GM12873 (cell line): ENCODE measurements around the gene ARHGAP8.

Experiments used
- TF ChIP-seq, protein P1 (sequence below): IDR thresholded peaks from 2 replicates; pipeline ENCODE4 v1.5.1; 2012; ENCODE audit warnings: low read depth, mild to moderate bottlenecking, moderate library complexity, low read length, control low read depth; ENCODE audit not compliant: insufficient read depth; ENCODE audit errors: missing control alignments

ARHGAP8 gene

DNA sequence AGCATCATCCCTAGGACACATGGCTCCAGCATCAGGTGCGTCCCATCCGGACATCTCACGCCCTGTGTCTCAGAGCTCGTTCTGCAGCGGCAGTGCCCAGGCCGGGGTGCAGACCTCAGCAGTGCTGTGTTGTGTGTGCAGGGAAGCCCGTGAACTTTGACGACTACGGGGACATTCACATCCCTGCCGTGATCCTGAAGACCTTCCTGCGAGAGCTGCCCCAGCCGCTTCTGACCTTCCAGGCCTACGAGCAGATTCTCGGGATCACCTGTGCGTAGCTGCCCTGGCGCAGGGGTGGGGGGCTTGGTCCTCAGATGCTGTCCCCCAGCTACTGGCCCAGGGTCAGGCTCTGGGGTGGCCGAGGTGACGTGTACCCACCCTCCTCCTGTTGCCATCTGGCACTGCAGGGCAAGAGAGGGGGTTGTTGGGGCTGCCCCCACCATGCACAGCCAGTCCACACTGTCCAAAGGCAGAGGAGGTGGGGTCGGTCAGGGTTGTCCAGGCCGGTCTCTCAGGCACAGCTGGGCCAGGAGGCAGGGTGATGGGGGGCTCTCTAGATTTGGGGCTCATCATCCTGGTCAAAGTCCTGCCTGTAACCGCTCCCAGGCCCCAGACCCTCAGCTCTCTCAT lies 96.5 kb downstream of the ARHGAP8 start:
- TF ChIP-seq, protein P1, sequence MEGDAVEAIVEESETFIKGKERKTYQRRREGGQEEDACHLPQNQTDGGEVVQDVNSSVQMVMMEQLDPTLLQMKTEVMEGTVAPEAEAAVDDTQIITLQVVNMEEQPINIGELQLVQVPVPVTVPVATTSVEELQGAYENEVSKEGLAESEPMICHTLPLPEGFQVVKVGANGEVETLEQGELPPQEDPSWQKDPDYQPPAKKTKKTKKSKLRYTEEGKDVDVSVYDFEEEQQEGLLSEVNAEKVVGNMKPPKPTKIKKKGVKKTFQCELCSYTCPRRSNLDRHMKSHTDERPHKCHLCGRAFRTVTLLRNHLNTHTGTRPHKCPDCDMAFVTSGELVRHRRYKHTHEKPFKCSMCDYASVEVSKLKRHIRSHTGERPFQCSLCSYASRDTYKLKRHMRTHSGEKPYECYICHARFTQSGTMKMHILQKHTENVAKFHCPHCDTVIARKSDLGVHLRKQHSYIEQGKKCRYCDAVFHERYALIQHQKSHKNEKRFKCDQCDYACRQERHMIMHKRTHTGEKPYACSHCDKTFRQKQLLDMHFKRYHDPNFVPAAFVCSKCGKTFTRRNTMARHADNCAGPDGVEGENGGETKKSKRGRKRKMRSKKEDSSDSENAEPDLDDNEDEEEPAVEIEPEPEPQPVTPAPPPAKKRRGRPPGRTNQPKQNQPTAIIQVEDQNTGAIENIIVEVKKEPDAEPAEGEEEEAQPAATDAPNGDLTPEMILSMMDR, result no peak

DNA sequence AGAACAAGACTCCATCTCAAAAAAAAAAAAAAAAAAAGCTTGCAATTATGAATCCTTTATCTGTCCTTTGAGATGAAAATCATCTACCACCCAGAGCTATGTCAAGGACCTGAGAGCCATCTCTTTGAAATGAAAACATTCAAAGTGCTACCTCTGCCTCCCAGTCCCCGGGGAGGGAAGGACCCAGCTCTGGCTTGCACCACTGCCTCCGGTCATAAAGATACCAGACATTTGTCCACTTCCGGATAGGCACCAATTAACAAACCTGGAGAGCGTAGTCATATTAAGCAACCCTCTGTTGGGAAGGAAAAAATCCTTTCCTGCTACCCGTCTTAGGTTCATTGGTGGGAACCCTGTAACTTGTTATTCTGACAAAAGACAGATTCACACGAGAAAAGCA lies 98.6 kb downstream of the ARHGAP8 start:
- TF ChIP-seq, protein P1, result no peak

DNA sequence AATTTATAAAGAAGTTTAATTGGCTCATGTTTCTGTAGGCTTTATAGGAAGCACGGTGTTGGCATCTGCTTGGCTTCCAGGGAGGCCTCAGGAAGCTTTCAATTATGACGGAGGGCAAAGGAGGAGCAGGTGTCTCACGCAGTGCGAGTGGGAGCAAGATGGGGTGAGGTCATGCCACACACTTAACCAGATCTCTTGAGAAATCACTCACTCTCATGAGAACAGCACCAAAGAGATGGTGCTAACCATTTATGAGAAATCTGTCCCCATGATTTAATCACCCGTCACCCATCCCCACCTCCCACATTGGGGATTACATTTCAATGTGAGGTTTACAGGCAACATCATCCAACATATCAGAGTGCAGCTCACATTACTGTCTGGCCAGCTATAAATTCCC lies 103.5 kb downstream of the ARHGAP8 start:
- TF ChIP-seq, protein P1, result no peak

DNA sequence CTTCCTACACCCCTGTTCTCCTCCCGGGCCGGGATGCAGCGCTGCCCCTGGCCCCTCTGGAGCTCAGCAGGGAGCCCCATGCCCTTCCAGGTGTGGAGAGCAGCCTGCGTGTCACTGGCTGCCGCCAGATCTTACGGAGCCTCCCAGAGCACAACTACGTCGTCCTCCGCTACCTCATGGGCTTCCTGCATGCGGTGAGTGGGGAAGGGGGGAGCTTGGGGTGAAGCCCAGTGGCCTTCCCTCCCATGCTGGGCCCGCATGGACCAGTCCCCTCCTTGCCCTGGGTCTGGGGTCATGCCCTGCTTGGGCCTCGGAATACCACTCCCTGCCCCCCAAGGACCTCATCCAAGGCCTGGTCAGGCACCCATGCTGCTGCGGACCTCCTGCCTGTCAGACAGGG lies 107.3 kb downstream of the ARHGAP8 start:
- TF ChIP-seq, protein P1, result no peak

DNA sequence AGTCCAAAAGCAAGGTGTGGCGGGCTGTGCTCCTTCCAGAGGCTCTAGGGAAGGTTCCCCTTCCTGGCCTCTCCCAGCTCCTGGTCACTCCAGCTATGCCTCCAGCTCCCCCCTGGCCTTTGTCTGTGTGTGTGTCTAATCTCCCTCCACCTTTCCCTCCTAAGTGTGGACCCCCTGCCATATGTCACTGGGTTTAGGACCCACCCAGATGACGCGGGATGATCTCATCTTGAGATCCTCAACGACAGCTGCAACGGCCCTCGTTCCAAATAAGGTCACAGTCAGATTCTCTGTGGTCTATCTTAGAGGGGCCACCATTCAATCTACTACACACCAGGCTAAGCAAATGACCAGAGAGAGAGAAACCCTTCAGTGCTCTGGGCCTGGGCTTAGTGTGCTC lies 107.9 kb downstream of the ARHGAP8 start:
- TF ChIP-seq, protein P1, result no peak

DNA sequence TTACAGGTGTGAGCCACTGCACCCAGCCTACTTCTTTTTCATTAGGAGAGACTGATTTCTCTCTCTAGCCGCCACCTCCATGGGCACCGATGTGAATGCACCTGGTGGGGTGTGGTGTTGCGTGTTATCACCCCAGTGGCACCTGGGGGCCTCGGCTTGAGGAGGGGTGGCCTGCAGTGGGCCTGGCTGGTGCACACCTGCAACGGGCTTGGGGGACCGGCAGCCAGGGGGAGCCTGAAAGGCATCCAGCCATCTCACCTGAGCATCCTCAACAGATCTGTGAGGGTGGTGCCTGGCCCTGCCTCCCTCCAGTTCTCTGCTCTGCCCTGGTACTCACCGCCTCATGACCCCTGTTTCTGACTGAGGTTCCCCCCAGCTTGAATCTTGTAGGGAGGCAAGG lies 108.9 kb downstream of the ARHGAP8 start:
- TF ChIP-seq, protein P1, result no peak

DNA sequence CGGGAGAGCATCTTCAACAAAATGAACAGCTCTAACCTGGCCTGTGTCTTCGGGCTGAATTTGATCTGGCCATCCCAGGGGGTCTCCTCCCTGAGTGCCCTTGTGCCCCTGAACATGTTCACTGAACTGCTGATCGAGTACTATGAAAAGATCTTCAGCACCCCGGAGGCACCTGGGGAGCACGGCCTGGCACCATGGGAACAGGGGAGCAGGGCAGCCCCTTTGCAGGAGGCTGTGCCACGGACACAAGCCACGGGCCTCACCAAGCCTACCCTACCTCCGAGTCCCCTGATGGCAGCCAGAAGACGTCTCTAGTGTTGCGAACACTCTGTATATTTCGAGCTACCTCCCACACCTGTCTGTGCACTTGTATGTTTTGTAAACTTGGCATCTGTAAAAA lies 109.9 kb downstream of the ARHGAP8 start:
- TF ChIP-seq, protein P1, result no peak
